ENCODE data around the gene GAB1. TPM values are rescaled to one million over a fixed set of nuclear protein-coding genes. Genes with fewer than 3 reads are reported as not detected.

The GAB1 gene
- total RNA-seq, 1 donor from 2014 or later, result 63.3 TPM

DNA sequence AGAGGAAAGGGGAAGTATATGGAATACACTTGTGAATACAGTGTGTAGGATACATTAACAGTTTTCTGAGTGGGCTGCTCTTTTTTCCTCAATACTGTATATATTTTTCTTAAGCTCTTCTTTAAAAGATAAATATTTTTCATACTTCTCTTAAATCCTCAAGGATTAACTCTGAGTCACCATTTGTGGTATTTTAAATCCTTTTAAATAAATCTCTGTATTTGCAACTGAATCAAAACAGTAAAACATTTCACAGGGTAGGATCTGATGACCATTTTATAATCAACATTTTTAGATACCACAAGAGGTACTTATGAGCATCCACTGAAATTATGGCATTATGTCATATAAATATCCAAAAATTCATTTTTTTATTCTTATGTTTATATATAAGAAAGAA lies 87.6 kb downstream of the GAB1 start:
- no peaks in the 10 kb centered on the region for H3K4me1 ChIP-seq
- intact Hi-C loops (cut with DNase I), result no loop called here
- ATAC-seq (no peak), DNase-seq (no peak)
- TF ChIP-seq, protein P1, sequence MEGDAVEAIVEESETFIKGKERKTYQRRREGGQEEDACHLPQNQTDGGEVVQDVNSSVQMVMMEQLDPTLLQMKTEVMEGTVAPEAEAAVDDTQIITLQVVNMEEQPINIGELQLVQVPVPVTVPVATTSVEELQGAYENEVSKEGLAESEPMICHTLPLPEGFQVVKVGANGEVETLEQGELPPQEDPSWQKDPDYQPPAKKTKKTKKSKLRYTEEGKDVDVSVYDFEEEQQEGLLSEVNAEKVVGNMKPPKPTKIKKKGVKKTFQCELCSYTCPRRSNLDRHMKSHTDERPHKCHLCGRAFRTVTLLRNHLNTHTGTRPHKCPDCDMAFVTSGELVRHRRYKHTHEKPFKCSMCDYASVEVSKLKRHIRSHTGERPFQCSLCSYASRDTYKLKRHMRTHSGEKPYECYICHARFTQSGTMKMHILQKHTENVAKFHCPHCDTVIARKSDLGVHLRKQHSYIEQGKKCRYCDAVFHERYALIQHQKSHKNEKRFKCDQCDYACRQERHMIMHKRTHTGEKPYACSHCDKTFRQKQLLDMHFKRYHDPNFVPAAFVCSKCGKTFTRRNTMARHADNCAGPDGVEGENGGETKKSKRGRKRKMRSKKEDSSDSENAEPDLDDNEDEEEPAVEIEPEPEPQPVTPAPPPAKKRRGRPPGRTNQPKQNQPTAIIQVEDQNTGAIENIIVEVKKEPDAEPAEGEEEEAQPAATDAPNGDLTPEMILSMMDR (IDR thresholded peaks at IDR 0.05), result no peak
- no peak overlapping the region for H3K4me3 ChIP-seq
- peaks cover 8% of the 10 kb centered on the region for H3K36me3 ChIP-seq
- no peak overlapping the region for H3K27ac ChIP-seq
- H3K27me3 ChIP-seq (ENCODE audit: low read depth), result no peaks in the 10 kb centered on the region
- no peaks in the 10 kb centered on the region for H3K9me3 ChIP-seq

DNA sequence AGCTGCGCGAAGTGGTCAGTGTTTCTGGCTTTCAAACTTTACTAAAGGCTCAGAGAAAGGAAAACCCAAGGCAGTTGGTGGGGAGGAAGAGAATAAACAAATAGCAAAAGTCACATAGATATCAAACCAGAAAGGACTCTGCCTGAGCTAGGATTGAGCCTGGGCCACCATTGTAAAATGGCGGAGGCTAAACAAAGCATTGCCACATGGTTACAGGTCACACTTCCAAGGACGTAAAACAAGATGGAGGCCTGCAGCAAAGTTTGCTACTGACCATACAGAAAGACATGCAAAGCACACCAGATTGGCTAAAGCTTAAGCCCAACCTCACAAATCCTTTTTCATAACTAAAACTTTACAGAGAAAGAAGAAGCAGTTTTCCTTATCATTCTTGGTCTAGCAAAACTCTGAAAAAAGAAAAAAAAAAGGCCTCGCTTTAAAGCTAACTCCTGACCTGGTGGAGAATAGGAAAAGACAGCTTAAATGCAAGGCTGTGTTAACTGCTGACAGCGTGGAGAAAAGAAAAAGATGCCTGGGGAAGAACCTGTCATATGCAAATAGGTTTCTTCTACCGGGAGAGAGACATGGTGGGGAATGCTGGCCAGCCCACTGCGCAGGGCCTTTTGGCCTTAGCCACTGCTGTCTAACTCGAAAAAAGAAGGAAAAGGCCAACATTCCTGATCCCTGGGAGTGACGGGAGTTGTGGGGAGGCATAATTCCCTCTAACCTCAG lies 95.0 kb downstream of the GAB1 start:
- intact Hi-C loops (cut with DNase I), result no loop called here
- H3K4me1 ChIP-seq, result no peaks in the 10 kb centered on the region

DNA sequence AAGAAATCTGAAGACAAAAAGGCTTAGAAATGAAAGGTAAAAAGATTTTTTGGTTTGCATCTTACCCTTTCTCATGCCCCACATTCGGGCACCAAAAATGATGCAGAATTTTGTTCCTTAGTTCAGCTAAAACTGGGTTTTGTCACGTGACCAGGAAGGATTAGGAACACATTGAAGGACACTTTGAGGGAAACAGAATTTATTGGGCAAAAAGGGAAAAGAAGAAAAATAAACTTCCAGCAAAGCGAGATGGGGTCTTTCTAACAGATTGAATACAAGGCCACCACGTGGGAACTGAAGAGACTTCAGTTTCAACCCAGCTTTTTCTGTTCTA lies 95.5 kb downstream of the GAB1 start:
- H3K9me3 ChIP-seq, result peaks cover 11% of the 10 kb centered on the region
- no peak overlapping the region for H3K4me3 ChIP-seq
- no peaks in the 10 kb centered on the region for H3K27me3 ChIP-seq (ENCODE audit: low read depth)
- H3K27ac ChIP-seq, result no peak overlapping the region
- peaks cover 11% of the 10 kb centered on the region for H3K36me3 ChIP-seq
- no peaks in the 10 kb centered on the region for H3K4me1 ChIP-seq
- DNase-seq, result no peak
- TF ChIP-seq, protein P1 (IDR thresholded peaks at IDR 0.05), result no peak
- no peak for ATAC-seq
- intact Hi-C loops (cut with DNase I), result no loop called here

More for the DNA sequence above, 95.0 kb downstream of the GAB1 start:
- Histone ChIP-seq H3K27ac (no peak overlapping the region), H3K4me3 (no peak overlapping the region), H3K27me3 (ENCODE audit: low read depth) (no peaks in the 10 kb centered on the region), H3K36me3 (peaks cover 9% of the 10 kb centered on the region), H3K9me3 (peaks cover 11% of the 10 kb centered on the region)
- DNase-seq, result no peak
- TF ChIP-seq, protein P1 (IDR thresholded peaks at IDR 0.05), result no peak
- ATAC-seq, result no peak

DNA sequence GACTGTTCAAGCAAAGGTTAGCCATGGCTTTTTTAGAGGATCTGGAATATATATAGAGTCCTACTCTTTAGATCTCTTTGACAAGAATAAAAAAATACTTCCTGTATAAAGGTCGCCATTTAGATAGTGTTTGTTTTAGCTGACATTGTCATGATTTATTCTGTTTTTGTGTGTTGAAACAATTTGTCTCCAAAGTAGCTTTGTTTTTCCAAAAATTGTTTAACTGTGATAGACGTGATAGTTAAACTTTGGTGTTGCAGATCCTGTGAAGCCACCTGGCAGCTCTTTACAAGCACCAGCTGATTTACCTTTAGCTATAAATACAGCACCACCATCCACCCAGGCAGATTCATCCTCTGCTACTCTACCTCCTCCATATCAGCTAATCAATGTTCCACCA lies 96.6 kb downstream of the GAB1 start:
- Histone ChIP-seq H3K4me1 (no peaks in the 10 kb centered on the region), H3K9me3 (peaks cover 11% of the 10 kb centered on the region), H3K4me3 (no peak overlapping the region), H3K27me3 (ENCODE audit: low read depth) (no peaks in the 10 kb centered on the region), H3K27ac (no peak overlapping the region), H3K36me3 (peaks cover 15% of the 10 kb centered on the region)
- intact Hi-C loops (cut with DNase I), result no loop called here
- TF ChIP-seq, protein P1 (IDR thresholded peaks at IDR 0.05), result no peak
- ATAC-seq, result no peak
- no peak for DNase-seq

DNA sequence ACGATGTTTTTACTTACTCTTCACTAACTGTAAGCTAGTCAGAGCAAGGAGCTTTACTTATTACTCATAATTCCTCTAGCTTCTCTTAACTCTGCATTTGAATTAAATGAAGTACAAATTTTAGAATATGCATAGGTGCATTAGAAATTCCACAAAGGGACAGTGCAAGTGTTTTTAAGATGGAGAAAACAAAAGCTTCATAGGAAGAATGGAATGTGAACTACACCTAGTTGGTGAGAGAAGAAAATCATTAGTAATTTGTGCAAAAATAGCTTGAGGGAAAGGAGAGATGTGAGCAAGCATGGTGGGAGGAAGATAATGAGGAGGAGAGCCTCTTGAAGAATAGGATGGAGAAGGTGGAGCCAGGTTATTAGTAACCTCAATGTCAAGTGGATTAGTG lies 99.3 kb downstream of the GAB1 start:
- no peaks in the 10 kb centered on the region for H3K27me3 ChIP-seq (ENCODE audit: low read depth)
- peaks cover 42% of the 10 kb centered on the region for H3K36me3 ChIP-seq
- TF ChIP-seq, protein P1 (IDR thresholded peaks at IDR 0.05), result no peak
- no peak overlapping the region for H3K27ac ChIP-seq
- H3K4me3 ChIP-seq, result no peak overlapping the region
- no peaks in the 10 kb centered on the region for H3K4me1 ChIP-seq
- intact Hi-C loops (cut with DNase I), result no loop called here
- ATAC-seq (no peak), DNase-seq (no peak)
- peaks cover 2% of the 10 kb centered on the region for H3K9me3 ChIP-seq

All from lower lobe of right lung (tissue), 2 donors.